Renal cortex interstitium (tissue), 11 donors: ENCODE results near the gene MTIF2. TPM values are rescaled to one million over a fixed set of nuclear protein-coding genes. Genes with fewer than 3 reads are reported as not detected.
"Not testable (repeated sequence)": the region's sequence is repeated elsewhere in the genome, so short reads cannot be mapped to it uniquely, and the experiment has no call there.

Source experiments
- DNase-seq, 11 donors: peaks; one replicate each; pipeline ENCODE4 v3.0.0-alpha.2; 2013; ENCODE audit warnings: low read depth in 9 of 11, low spot score in 4 of 11; ENCODE audit errors: extremely low read depth in 1 of 11
- polyA plus RNA-seq, 3 donors: library from polyadenylated mRNA; unstranded; fragments of 120-200 nt; gene quantifications; one replicate each; pipeline ENCODE4 v1.2.1, GENCODE V29; 2013; ENCODE audit not compliant: insufficient read length in 3 of 3

The MTIF2 gene
- polyA plus RNA-seq, 3 donors = 38.3 to 50.3 (median 41.6) TPM

- not testable (repeated sequence) for DNase-seq
Measured at GRCh38 chr2:55259586-55259985, 9.4 kb downstream of the MTIF2 start.

GRCh38 chr2:55252832-55253231 is 16.2 kb downstream of the MTIF2 start:
- DNase-seq = no peak

- no peak for DNase-seq
Measured at GRCh38 chr2:55247025-55247424, 22.0 kb downstream of the MTIF2 start.

GRCh38 chr2:55245411-55245810 is 23.6 kb downstream of the MTIF2 start:
- no peak for DNase-seq

GRCh38 chr2:55242617-55243016 is 26.4 kb downstream of the MTIF2 start:
- no peak for DNase-seq

- not testable (repeated sequence) for DNase-seq
Measured at GRCh38 chr2:55241582-55241981, 27.4 kb downstream of the MTIF2 start.

- DNase-seq = no peak
Measured at GRCh38 chr2:55239656-55240222, 29.3 kb downstream of the MTIF2 start.

GRCh38 chr2:55236992-55237543 is 32.0 kb downstream of the MTIF2 start:
- DNase-seq = no peak

- no peak for DNase-seq
Measured at GRCh38 chr2:55235724-55236538, 33.1 kb downstream of the MTIF2 start.

GRCh38 chr2:55233658-55233940 is 35.4 kb downstream of the MTIF2 start:
- no peak for DNase-seq

GRCh38 chr2:55232863-55233657 is 36.0 kb downstream of the MTIF2 start:
- no peak for DNase-seq

- DNase-seq = peak; percentile 86 to 98 (median 95)
Measured at GRCh38 chr2:55232084-55232862, 36.8 kb downstream of the MTIF2 start, which contains the start of the genes CLHC1 and RPS27A. TSS of gene CLHC1 (minus strand) at chr2:55232293. CDS start at chr2:55222411, 9,882 bp downstream. TSS of gene RPS27A (plus strand) at chr2:55232688. CDS start at chr2:55232825, 137 bp downstream.

- no peak for DNase-seq
Measured at GRCh38 chr2:55231546-55232083, 37.4 kb downstream of the MTIF2 start.

- DNase-seq = no peak
Measured at GRCh38 chr2:55230551-55230950, 38.5 kb downstream of the MTIF2 start.

GRCh38 chr2:55229221-55229620 is 39.8 kb downstream of the MTIF2 start:
- DNase-seq = no peak

- DNase-seq = no peak
Measured at GRCh38 chr2:55228226-55228563, 40.8 kb downstream of the MTIF2 start.

GRCh38 chr2:55227437-55228225 is 41.4 kb downstream of the MTIF2 start:
- not testable (repeated sequence) for DNase-seq

- no peak for DNase-seq
Measured at GRCh38 chr2:55225481-55226020, 43.5 kb downstream of the MTIF2 start.
